Heart left ventricle (tissue), 16 donors: ENCODE measurements around the gene HSPBP1. TPM values are rescaled to one million over a fixed set of nuclear protein-coding genes. Genes with fewer than 3 reads are reported as not detected.

Experiments used
- ATAC-seq, 4 donors: fragments of 200-7000 bp; cut with Tn5 transposase; one replicate each; pipeline ENCODE4 v1.9.1; 2020 to 2022; ENCODE audit warnings: moderate library complexity in 4 of 4, mild to moderate bottlenecking in 3 of 4, moderate number of reproducible peaks in 1 of 4
- DNase-seq, 5 donors: peaks; one replicate each; pipeline ENCODE4 v3.0.0-alpha.2; 2020
- H3K27ac ChIP-seq, 12 donors: fragments of 200-600 bp; sonication (generic) in 4 of 12; one replicate each; pipeline versions ENCODE4 v1.5.0 to v1.8.0; 2016 to 2022; ENCODE audit warnings: mild to moderate bottlenecking in 2 of 12
- H3K27me3 ChIP-seq, 9 donors: fragments of 200-600 bp; sonication (generic) in 2 of 9; one replicate each; pipeline versions ENCODE4 v1.5.1 to v1.8.0; 2016 to 2022; ENCODE audit warnings: mild to moderate bottlenecking in 3 of 9
- H3K36me3 ChIP-seq, 9 donors: fragments of 200-600 bp; sonication (generic) in 2 of 9; one replicate each; pipeline versions ENCODE4 v1.5.0 to v1.8.0; 2018 to 2022; ENCODE audit warnings: mild to moderate bottlenecking in 2 of 9
- H3K4me1 ChIP-seq, 12 donors: fragments of 200-600 bp; sonication (generic) in 4 of 12; one replicate each; pipeline versions ENCODE4 v1.5.0 to v1.8.0; 2016 to 2022; ENCODE audit warnings: mild to moderate bottlenecking in 3 of 12
- H3K4me3 ChIP-seq, 12 donors: fragments of 200-600 bp; sonication (generic) in 4 of 12; one replicate each; pipeline versions ENCODE4 v1.5.0 to v1.8.0; 2017 to 2022; ENCODE audit warnings: mild to moderate bottlenecking in 9 of 12, moderate library complexity in 4 of 12
- H3K9me3 ChIP-seq, 12 donors: fragments of 200-600 bp; sonication (generic) in 4 of 12; one replicate each; pipeline versions ENCODE4 v1.5.0 to v1.8.0; 2016 to 2022; ENCODE audit warnings: mild to moderate bottlenecking in 1 of 12
- CTCF ChIP-seq, 12 donors: fragments of 200-600 bp; sonication (generic) in 4 of 12; IDR thresholded peaks; one replicate each; pipeline versions ENCODE4 v1.5.0 to v1.8.0; 2018 to 2022; ENCODE audit warnings: antibody characterized with exemption in 12 of 12, mild to moderate bottlenecking in 5 of 12
- POLR2A ChIP-seq, 2 donors: fragments of 450-650 bp; IDR thresholded peaks; one replicate each; pipeline ENCODE4 v1.6.1; 2017; ENCODE audit warnings: antibody characterized with exemption in 2 of 2, mild to moderate bottlenecking in 2 of 2, moderate library complexity in 2 of 2
- WGBS, 4 donors: extraction: QIAGEN DNeasy Blood & Tissue Kit in 2 of 4; methylation state at CpG; one replicate each; pipeline versions ENCODE4 v1.1.5 to v1.1.7; 2013 to 2018; 5-methylcytosine and 5-hydroxymethylcytosine counted together
- intact Hi-C, 10 donors: fragments of 100-400 bp; cut with DNase I; formaldehyde crosslinking; loops; one replicate each; pipeline versions ENCODE4 v1.11.1 to v1.14.2; 2022
- polyA plus RNA-seq, 2 donors: library from polyadenylated mRNA; stranded (reverse); fragments of 200-250 nt; gene quantifications; one replicate each; pipeline ENCODE4 v1.2.3, GENCODE V29; 2013
- total RNA-seq, 9 donors: library from RNA; depleted of rRNA in 2 of 9; stranded (reverse); fragments of >200 nt in 2 of 9; fragmentation: NEBNext Ultra II Directional in 3 of 9; extraction: Animal tissue kit (Norgen Biotek cat#: 25700) in 3 of 9; gene quantifications; one replicate each; pipeline versions ENCODE4 v1.1.0 to v1.2.4, GENCODE V29; 2016 to 2023
- donor health status: ischemic (EF 13 %, LVEDD 7.1; RV severe dilation, severe dysfunction).
- donor health status: healthy with polysubstance abuse.
- donor health status: DM: no; HTN: yes; CAD: no.
- donor health status: DM: no; HTN: no; CAD: no.
- donor health status: ischemic (EF 25% LVEDD 6.9; RV normal size, moderate dysfunction).
- donor health status: ischemic (EF 25% LVEDD 5.7; RV mildly dilated, moderate dysfunction).
- donor health status: healthy.
- donor health status: DM: yes; HTN: yes; CAD: no.
- donor health status: ischemic (EF 35%, LVEDD 5.7; RV mildly dilated, moderate dysfunction).
- donor health status: nonischemic (EF 11% LVEDD 7.7; RV severe dilation, severe dysfunction).
- donor health status: DM: yes; HTN: yes; CAD: no.
- donor health status: PGD.
- donor health status: ischemic (EF 29% LVEDD 5.4; RV normal size, mild dysfunction).
- donor health status: nonischemic (EF 23%, LVEDD 6.1; RV moderate dilation, normal function).

Gene HSPBP1
- total and polyA plus RNA-seq, 11 donors = 25.7 to 76.0 (median 32.9) TPM

DNA sequence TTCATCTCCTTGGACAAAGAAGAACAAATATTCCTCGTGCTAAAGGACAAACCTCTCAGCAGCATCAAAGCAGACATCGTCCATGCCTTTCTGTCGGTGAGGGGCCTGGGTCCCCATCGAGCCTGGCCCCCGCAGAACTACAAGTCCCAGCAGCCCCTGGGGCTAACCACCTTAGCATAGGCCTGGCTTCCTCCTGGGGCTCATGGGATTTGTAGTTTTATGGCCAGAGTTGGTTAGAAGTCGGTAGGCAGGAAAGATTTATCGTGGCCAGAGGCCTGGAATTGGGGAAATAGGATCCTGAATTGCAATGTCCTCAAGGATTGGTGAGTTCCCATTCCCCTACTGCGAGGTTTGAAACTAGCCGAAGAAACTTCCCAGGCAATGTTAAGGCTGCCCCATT is 25.6 kb upstream of the HSPBP1 start:
- TF ChIP-seq POLR2A (IDR thresholded peaks at IDR 0.05) (no peak), CTCF (IDR thresholded peaks at IDR 0.05) (no peak)
- peaks cover 0 to 44% (median 0%) of the 10 kb centered on the region in 9 donors for H3K36me3 ChIP-seq
- 81 to 85% (median 82%) methylated on average over 9 of the region's 9 CpGs for WGBS, 4 donors

DNA sequence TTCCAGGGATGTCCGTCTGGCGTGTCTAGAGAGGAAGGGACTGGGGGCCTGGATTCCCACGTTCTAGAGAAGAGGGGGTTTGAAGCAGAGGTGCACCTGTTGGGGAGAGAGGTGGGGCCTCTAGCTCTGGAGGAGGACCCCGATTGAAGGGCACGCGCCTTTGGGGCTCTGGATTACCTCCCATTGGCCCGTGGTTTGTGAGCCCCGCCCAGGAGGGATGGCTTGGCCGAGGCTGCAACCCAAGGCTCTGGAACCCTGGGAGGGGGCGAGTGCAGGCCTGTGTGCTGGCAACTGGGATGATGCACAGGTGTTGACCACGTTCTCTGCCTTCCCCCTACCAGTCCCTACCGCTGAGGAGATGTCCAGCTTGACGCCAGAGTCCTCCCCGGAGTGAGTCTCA is 25.1 kb upstream of the HSPBP1 start:
- peaks cover 0 to 10% (median 4%) of the 10 kb centered on the region in 12 donors for H3K4me1 ChIP-seq
- no peak for ATAC-seq
- H3K4me3 ChIP-seq = no peak overlapping the region
- intact Hi-C loops = loop anchor here (5.0 to 10.0 kb wide), 6 partner anchors 32 to 197 kb away; partner anchors contain the start of genes TMEM238 (in 5 of the 10), KMT5C (in 3 of the 10), IL11 (in 2 of the 10) and TMEM190 (in 2 of the 10)
- WGBS, 4 donors = 73 to 85% (median 82%) methylated on average over 14 of the region's 14 CpGs
- peaks cover 0 to 44% (median 0%) of the 10 kb centered on the region in 9 donors for H3K36me3 ChIP-seq
- DNase-seq = no peak
- TF ChIP-seq POLR2A (IDR thresholded peaks at IDR 0.05) = no peak
- no peak for TF ChIP-seq CTCF (IDR thresholded peaks at IDR 0.05)
- H3K27me3 ChIP-seq = no peaks in the 10 kb centered on the region
- no peaks in the 10 kb centered on the region for H3K9me3 ChIP-seq
- H3K27ac ChIP-seq = no peak overlapping the region

More for the DNA sequence above, 25.6 kb upstream of the HSPBP1 start:
- DNase-seq (peak in 1 of 5 donors; percentile 46), ATAC-seq (peak in 3 of 4 donors; percentile 57 to 68 (median 66))
- no peaks in the 10 kb centered on the region for H3K9me3 ChIP-seq
- H3K27me3 ChIP-seq = no peaks in the 10 kb centered on the region
- H3K4me3 ChIP-seq = no peak overlapping the region
- H3K4me1 ChIP-seq = peaks cover 0 to 10% (median 4%) of the 10 kb centered on the region in 12 donors
- H3K27ac ChIP-seq = no peak overlapping the region
- intact Hi-C loops = loop anchor here in 4 of 10 donors (10.0 kb wide), 3 partner anchors 69 to 109 kb away; partner anchors contain the start of genes IL11 (in 2 of the 4), TMEM190 (in 2 of the 4), RPL28 (in 1 of the 4) and TMEM238 (in 1 of the 4)

- Histone ChIP-seq H3K4me1 (peaks cover 0 to 10% (median 4%) of the 10 kb centered on the region in 12 donors), H3K36me3 (peaks cover 0 to 44% (median 0%) of the 10 kb centered on the region in 9 donors), H3K27ac (no peak overlapping the region), H3K4me3 (no peak overlapping the region), H3K27me3 (no peaks in the 10 kb centered on the region), H3K9me3 (no peaks in the 10 kb centered on the region)
- ATAC-seq (peak in 2 of 4 donors; percentile 33 to 38), DNase-seq (peak in 1 of 5 donors; percentile 63)
- WGBS, 4 donors = 82 to 91% (median 89%) methylated on average over 33 to 39 of the region's 39 CpGs
- TF ChIP-seq CTCF (IDR thresholded peaks at IDR 0.05) (no peak), POLR2A (IDR thresholded peaks at IDR 0.05) (no peak)
- intact Hi-C loops = loop anchor here (5.0 to 10.0 kb wide), 6 partner anchors 33 to 198 kb away; partner anchors contain the start of genes TMEM238 (in 5 of the 10), KMT5C (in 3 of the 10), IL11 (in 2 of the 10) and TMEM190 (in 2 of the 10)
Measured at GRCh38 chr19:55304279-55304978, 24.5 kb upstream of the HSPBP1 start.

GRCh38 chr19:55303477-55303876 is 23.6 kb upstream of the HSPBP1 start:
- no peak for DNase-seq
- ATAC-seq = no peak
- intact Hi-C loops = loop anchor here (2.0 to 10.0 kb wide), 7 partner anchors 34 to 199 kb away; partner anchors contain the start of genes TMEM238 (in 5 of the 10), KMT5C (in 3 of the 10), IL11 (in 2 of the 10) and TMEM190 (in 2 of the 10)
- 92 to 100% (median 94%) methylated on average over 4 to 11 of the region's 11 CpGs for WGBS, 4 donors
- Histone ChIP-seq H3K9me3 (no peaks in the 10 kb centered on the region), H3K36me3 (peaks cover 0 to 37% (median 0%) of the 10 kb centered on the region in 9 donors), H3K4me1 (peaks cover 0 to 10% (median 4%) of the 10 kb centered on the region in 12 donors), H3K27ac (no peak overlapping the region), H3K4me3 (no peak overlapping the region), H3K27me3 (no peaks in the 10 kb centered on the region)
- TF ChIP-seq POLR2A (IDR thresholded peaks at IDR 0.05) (no peak), CTCF (IDR thresholded peaks at IDR 0.05) (no peak)
